ENCODE data around the gene SPAG6.
A peak's percentile ranks its signal among the peaks of the same experiment; 100 is the strongest.

SPAG6 gene

DNA sequence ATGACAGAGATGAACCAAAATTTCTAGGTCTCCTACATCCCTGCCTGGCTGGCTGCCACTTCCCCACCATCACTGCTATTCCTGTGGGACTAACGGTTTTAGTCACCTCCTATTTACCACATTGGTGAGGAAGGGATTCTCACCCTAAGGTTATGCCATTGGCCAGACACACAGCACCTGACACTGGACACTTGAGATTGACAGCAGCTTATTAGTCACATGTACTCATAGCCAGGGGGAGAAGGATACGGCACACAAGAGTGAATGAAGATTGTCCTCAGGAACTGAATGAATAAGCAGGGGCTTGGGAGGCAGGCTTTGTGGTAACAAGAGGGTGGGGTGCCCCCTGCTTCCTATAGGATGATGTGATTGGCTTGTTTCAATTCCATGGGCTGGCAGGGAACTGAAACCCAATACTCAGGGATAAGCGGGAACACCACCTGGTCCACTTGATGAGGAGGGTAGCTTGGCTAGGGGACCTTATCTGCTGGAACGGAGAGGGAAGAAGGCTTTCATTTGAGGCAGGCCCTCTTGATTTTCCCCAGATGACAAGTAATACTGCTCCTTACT is 99.0 kb downstream of the SPAG6 start:
- H3K9ac ChIP-seq: no peak overlapping the region

DNA sequence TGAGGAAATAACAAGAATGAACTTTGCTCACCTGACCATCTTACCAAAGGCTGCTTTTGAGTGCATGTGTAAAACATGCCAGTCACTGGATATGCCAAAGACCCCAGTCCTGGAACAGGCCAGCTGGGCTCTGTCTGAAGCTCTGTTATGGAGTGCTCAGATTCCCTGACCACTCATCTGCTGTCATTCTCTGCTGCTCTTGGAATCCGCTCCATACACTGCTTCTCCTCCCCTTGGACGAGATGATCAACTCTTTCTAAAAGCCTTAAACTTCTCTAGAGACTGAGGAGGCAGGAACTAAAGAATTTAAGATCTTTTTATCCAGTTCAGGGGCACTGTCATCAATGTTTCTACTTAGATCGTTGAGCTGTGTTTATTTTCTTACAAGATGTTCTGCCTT is 100.2 kb downstream of the SPAG6 start:
- H3K4me1 ChIP-seq: no peaks in the 10 kb centered on the region
- no peak overlapping the region for H3K27ac ChIP-seq
- H3K4me2 ChIP-seq: no peak overlapping the region
- H3K27me3 ChIP-seq: no peaks in the 10 kb centered on the region
- no peaks in the 10 kb centered on the region for H3K36me3 ChIP-seq
- H3K4me3 ChIP-seq: no peak overlapping the region
- no peaks in the 10 kb centered on the region for H4K20me1 ChIP-seq
- no peak overlapping the region for H3K9ac ChIP-seq
- H3K9me3 ChIP-seq (replicated peaks in 1 of 11): no peaks in the 10 kb centered on the region
- no peak for TF ChIP-seq Cebpa-rat (IDR thresholded peaks at IDR 0.05)

More for the DNA sequence above, 99.0 kb downstream of the SPAG6 start:
- Histone ChIP-seq H3K4me2 (no peak overlapping the region), H3K4me1 (peaks cover 0 to 9% (median 2%) of the 10 kb centered on the region in 10 experiments; a peak in 8 of 20 replicates), H3K4me3 (no peak overlapping the region), H3K9me3 (replicated peaks in 1 of 11) (no peaks in the 10 kb centered on the region), H3K27me3 (no peaks in the 10 kb centered on the region), H3K27ac (no peak overlapping the region), H4K20me1 (no peaks in the 10 kb centered on the region), H3K36me3 (no peaks in the 10 kb centered on the region)
- no peak for TF ChIP-seq Cebpa-rat (IDR thresholded peaks at IDR 0.05)

DNA sequence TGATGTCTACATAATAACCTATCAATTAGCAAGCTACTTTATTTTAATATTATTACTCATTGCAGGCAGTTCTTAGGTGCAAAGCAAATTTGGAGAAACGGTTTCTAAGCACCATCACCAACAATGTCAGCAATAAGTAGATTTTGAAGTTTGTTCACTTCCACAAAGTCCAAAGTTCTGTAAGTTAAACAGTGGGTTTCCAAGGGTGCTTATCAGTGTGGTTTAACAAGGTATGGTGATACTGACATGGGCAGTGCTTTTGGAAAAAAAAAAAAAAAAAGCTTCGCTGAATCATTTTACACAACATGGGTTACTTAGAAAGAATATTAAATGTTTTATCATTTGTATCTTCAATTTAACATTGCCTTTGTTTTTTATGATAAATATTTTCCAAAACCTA is 101.8 kb downstream of the SPAG6 start:
- no peaks in the 10 kb centered on the region for H3K27me3 ChIP-seq
- no peak for TF ChIP-seq Cebpa-rat (IDR thresholded peaks at IDR 0.05)
- no peaks in the 10 kb centered on the region for H4K20me1 ChIP-seq
- H3K9ac ChIP-seq: no peak overlapping the region
- H3K36me3 ChIP-seq: no peaks in the 10 kb centered on the region
- peaks cover 4 to 11% (median 7%) of the 10 kb centered on the region in 11 experiments; a peak in 13 of 22 replicates for H3K9me3 ChIP-seq (replicated peaks in 1 of 11)
- H3K4me3 ChIP-seq: no peak overlapping the region
- H3K4me1 ChIP-seq: no peaks in the 10 kb centered on the region
- H3K27ac ChIP-seq: no peak overlapping the region
- H3K4me2 ChIP-seq: no peak overlapping the region

DNA sequence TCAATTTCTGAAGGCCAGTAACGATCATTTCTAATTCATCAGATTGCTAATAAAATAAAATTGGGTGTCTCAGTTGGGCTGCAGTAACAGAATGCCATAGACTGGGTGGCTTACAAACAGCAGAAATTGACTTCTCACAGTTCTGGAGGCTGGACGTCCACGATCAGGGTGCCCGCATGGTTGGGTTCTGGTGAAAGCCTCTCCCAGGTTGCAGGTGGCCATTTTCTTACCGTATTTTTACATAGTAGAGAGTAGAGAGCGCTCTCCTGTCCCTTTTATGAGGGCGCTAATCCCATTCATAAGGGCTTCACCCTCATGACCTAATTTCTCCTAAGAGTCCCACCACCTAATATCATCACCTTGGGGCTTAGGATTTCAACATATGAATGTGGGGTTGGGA is 106.0 kb downstream of the SPAG6 start:
- H4K20me1 ChIP-seq: no peaks in the 10 kb centered on the region
- no peaks in the 10 kb centered on the region for H3K27me3 ChIP-seq
- no peak overlapping the region for H3K27ac ChIP-seq
- no peak overlapping the region for H3K4me3 ChIP-seq
- H3K36me3 ChIP-seq: no peaks in the 10 kb centered on the region
- H3K9ac ChIP-seq: no peak overlapping the region
- H3K4me2 ChIP-seq: no peak overlapping the region
- H3K9me3 ChIP-seq (replicated peaks in 1 of 11): peaks cover 14 to 26% (median 19%) of the 10 kb centered on the region in 11 experiments; a peak in 20 of 22 replicates
- H3K4me1 ChIP-seq: peaks cover 9 to 22% (median 17%) of the 10 kb centered on the region in 10 experiments; a peak in 18 of 20 replicates
- TF ChIP-seq Cebpa-rat (IDR thresholded peaks at IDR 0.05): no peak

DNA sequence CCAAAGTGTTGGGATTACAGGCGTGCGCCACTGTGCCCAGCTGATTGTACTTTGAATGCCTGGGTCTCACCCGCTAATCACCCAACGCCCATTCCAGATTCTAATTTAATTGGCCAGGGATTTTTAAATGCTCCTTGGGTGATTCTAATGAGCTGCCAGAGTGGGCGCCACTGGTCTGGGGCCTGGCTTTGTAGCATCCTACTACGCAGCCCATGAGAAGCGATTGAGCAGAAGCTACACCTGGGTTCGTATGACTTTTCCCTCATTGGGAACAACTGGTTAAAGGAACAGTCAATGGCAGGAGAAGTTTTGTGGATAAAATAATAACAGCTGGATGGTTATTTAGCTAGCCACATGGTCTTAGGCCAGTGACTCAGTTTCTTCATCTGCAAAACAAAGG is 108.0 kb downstream of the SPAG6 start:
- no peak overlapping the region for H3K27ac ChIP-seq
- no peaks in the 10 kb centered on the region for H3K36me3 ChIP-seq
- no peak overlapping the region for H3K4me3 ChIP-seq
- peaks cover 9 to 22% (median 17%) of the 10 kb centered on the region in 10 experiments; a peak in 18 of 20 replicates for H3K4me1 ChIP-seq
- H4K20me1 ChIP-seq: no peaks in the 10 kb centered on the region
- H3K27me3 ChIP-seq: no peaks in the 10 kb centered on the region
- TF ChIP-seq Cebpa-rat (IDR thresholded peaks at IDR 0.05): no peak
- no peak overlapping the region for H3K4me2 ChIP-seq
- H3K9me3 ChIP-seq (replicated peaks in 1 of 11): peaks cover 14 to 26% (median 19%) of the 10 kb centered on the region in 11 experiments; a peak in 20 of 22 replicates
- no peak overlapping the region for H3K9ac ChIP-seq

DNA sequence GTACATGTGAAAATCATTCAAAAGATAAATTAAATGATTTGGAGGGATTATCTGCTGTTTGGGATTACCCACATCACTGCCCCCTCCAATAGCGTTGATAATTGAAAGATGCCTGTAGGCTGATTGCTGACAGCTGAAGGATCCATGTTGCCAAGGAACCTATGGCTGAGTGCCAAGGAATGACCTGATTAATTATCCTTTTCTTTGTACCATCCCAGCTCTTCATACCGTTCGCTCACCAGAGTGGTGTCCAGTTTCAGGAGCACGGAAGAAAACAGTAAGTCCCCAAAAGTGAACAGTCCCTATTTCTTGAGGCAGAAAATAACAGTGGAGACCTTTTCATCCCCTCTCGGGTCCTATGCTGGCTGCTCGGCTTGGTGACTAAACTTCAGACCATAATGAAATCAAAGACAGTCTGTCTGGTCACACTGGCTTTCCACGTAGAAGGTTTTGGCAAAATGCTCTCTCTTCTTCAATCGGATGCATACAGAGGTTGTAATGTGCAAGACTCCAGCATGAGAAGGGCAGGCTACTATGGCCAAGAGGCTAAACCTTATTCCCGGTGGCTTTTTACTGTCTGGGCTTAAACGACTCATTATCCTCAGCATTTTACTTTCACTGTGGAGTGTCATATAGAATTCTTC is 108.8 kb downstream of the SPAG6 start:
- no peaks in the 10 kb centered on the region for H3K36me3 ChIP-seq
- no peak for TF ChIP-seq Cebpa-rat (IDR thresholded peaks at IDR 0.05)
- no peak overlapping the region for H3K9ac ChIP-seq
- peaks cover 14 to 26% (median 19%) of the 10 kb centered on the region in 11 experiments; a peak in 20 of 22 replicates for H3K9me3 ChIP-seq (replicated peaks in 1 of 11)
- no peaks in the 10 kb centered on the region for H3K27me3 ChIP-seq
- no peak overlapping the region for H3K27ac ChIP-seq
- peaks cover 9 to 22% (median 17%) of the 10 kb centered on the region in 10 experiments; a peak in 18 of 20 replicates for H3K4me1 ChIP-seq
- H3K4me2 ChIP-seq: peak overlapping the region in 9 of 11 experiments; percentile 46 to 81 (median 71); a peak in 17 of 22 replicates
- H4K20me1 ChIP-seq: no peaks in the 10 kb centered on the region
- no peak overlapping the region for H3K4me3 ChIP-seq

DNA sequence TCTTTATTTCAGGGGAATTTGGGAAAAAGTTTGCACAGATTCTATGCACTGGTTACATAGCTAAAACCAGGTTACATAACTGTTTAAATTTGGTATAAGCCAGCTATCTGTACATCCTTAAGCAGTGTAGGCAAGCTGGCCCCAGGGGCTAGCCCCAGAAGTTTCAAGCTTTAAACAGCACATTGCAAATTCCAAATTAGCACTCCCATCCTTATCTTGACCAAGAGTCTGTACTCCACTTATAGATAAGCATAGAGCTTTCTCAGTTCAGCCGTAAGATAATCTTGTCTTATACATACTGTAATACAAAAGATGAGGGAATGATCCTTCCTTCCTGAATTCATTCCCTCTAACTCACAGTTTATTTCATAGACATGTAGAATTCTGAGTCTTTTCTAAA is 109.3 kb downstream of the SPAG6 start:
- Histone ChIP-seq H3K9me3 (replicated peaks in 1 of 11) (peaks cover 14 to 26% (median 19%) of the 10 kb centered on the region in 11 experiments; a peak in 20 of 22 replicates), H3K36me3 (no peaks in the 10 kb centered on the region), H4K20me1 (no peaks in the 10 kb centered on the region), H3K27me3 (no peaks in the 10 kb centered on the region), H3K9ac (no peak overlapping the region), H3K4me3 (no peak overlapping the region), H3K4me1 (peaks cover 11 to 22% (median 17%) of the 10 kb centered on the region in 10 experiments; a peak in 18 of 20 replicates), H3K4me2 (peak overlapping the region in 10 of 11 experiments; percentile 46 to 81 (median 68); a peak in 19 of 22 replicates), H3K27ac (peak overlapping the region in 1 of 11 experiments; percentile 33; a peak in 1 of 22 replicates)
- TF ChIP-seq Cebpa-rat (IDR thresholded peaks at IDR 0.05): no peak

DNA sequence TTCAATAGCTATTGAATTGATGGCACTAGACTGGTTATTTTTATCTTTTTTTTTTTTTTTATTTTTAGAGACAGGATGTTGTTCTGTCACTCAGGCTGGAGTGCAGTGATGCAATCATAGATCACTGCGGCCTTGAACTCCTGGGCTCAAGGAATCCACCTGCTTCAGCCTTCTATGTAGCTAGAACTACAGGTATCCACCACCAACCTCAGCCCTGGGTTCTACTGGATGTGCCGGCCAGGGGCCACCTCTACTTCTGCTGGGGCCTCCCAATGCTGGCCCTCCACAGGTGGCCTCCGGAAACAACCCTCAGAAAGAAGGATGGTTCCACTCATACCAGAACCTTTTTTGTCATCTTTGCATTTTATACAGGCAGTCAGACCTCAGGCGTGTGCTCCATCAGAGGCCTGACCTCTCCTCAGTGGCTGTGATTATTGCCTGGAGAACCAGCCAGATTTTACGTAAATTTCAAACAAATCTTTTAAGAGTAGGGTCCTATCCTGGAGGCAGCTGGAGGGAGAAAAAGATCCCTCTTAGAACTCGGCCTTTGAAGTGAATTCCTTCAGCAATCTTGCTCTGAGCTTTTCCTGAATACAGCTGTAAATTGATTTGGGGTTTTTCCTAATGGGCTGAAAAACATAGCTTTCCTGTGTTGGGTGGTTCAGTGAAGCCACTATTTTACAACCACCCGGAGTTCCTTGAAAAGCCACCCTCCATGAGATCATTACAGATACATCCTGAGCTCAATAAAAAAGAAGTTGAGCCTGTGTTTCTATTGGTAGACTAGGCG is 110.0 kb downstream of the SPAG6 start:
- H3K9me3 ChIP-seq (replicated peaks in 1 of 11): peaks cover 14 to 27% (median 19%) of the 10 kb centered on the region in 11 experiments; a peak in 20 of 22 replicates
- H3K4me1 ChIP-seq: peaks cover 12 to 22% (median 18%) of the 10 kb centered on the region in 10 experiments; a peak in 19 of 20 replicates
- H3K27me3 ChIP-seq: no peaks in the 10 kb centered on the region
- no peaks in the 10 kb centered on the region for H3K36me3 ChIP-seq
- no peaks in the 10 kb centered on the region for H4K20me1 ChIP-seq
- peak in 3 of 11 experiments; percentile 18 to 60 (median 30); a peak in 3 of 22 replicates for TF ChIP-seq Cebpa-rat (IDR thresholded peaks at IDR 0.05)
- H3K27ac ChIP-seq: peak overlapping the region in 1 of 11 experiments; percentile 29; a peak in 1 of 22 replicates
- no peak overlapping the region for H3K9ac ChIP-seq
- no peak overlapping the region for H3K4me3 ChIP-seq
- peak overlapping the region; percentile 19 to 81 (median 65); a peak in 20 of 22 replicates for H3K4me2 ChIP-seq

DNA sequence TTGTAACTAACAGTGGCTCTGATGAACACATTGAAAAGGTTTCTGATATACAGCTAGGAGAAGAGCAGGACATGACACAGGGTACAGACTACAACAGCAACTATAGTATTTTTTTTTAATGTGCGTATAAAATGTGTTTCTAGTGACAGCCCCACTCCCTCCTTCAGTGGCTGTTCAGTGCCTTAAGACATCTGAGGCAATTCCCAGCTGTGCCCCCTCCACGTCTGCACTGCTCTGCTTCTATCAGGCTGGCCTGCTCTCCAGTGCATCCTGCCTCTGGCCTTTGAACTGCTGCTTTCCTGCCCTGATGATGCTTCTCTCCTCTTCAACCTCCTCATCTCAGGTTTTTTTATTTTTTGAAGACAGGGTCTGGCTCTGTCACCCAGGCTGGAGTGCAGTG is 111.2 kb downstream of the SPAG6 start:
- no peak overlapping the region for H3K4me3 ChIP-seq
- no peak for TF ChIP-seq Cebpa-rat (IDR thresholded peaks at IDR 0.05)
- no peaks in the 10 kb centered on the region for H3K27me3 ChIP-seq
- peaks cover 10 to 31% (median 21%) of the 10 kb centered on the region in 11 experiments; a peak in 20 of 22 replicates for H3K9me3 ChIP-seq (replicated peaks in 1 of 11)
- no peak overlapping the region for H3K27ac ChIP-seq
- H4K20me1 ChIP-seq: no peaks in the 10 kb centered on the region
- H3K9ac ChIP-seq: no peak overlapping the region
- peaks cover 12 to 22% (median 18%) of the 10 kb centered on the region in 10 experiments; a peak in 19 of 20 replicates for H3K4me1 ChIP-seq
- no peaks in the 10 kb centered on the region for H3K36me3 ChIP-seq
- no peak overlapping the region for H3K4me2 ChIP-seq

Measured in BLaER1 treated with 17β-estradiol and CSF1 and Interleukin-3, amounts not matched to agents 10 nM and 100 nM (cell line).